ENCODE results near the gene FIGN.

The FIGN gene

GRCh38 chr2:163736433-163737189, 803 bp upstream of the FIGN start:
- no peak for DNase-seq

GRCh38 chr2:163734881-163735684, 725 bp downstream of the FIGN start:
- no peak for DNase-seq

GRCh38 chr2:163734401-163734800, 1.4 kb downstream of the FIGN start:
- no peak for DNase-seq

GRCh38 chr2:163733956-163734355, 1.9 kb downstream of the FIGN start:
- DNase-seq = no peak

GRCh38 chr2:163733301-163733938, 2.4 kb downstream of the FIGN start:
- no peak for DNase-seq

GRCh38 chr2:163732727-163733126, 3.1 kb downstream of the FIGN start:
- no peak for DNase-seq

GRCh38 chr2:163731735-163732134, 4.1 kb downstream of the FIGN start:
- DNase-seq = no peak

- no peak for DNase-seq
These were observed 5.3 kb downstream of the FIGN start for GRCh38 chr2:163730556-163730955.

GRCh38 chr2:163729636-163730273, 6.1 kb downstream of the FIGN start:
- DNase-seq = no peak

GRCh38 chr2:163723881-163724280, 11.9 kb downstream of the FIGN start:
- no peak for DNase-seq

GRCh38 chr2:163723348-163723747, 12.5 kb downstream of the FIGN start:
- no peak for DNase-seq

GRCh38 chr2:163719331-163719730, 16.5 kb downstream of the FIGN start:
- no peak for DNase-seq

GRCh38 chr2:163717993-163718680, 17.7 kb downstream of the FIGN start:
- DNase-seq = no peak

- no peak for DNase-seq
These were observed 18.3 kb downstream of the FIGN start for GRCh38 chr2:163717515-163717914.

- no peak for DNase-seq
These were observed 19.7 kb downstream of the FIGN start for GRCh38 chr2:163716101-163716500.

GRCh38 chr2:163715668-163716067, 20.1 kb downstream of the FIGN start:
- DNase-seq = no peak

GRCh38 chr2:163715199-163715598, 20.6 kb downstream of the FIGN start:
- DNase-seq = no peak

- no peak for DNase-seq
These were observed 22.1 kb downstream of the FIGN start for GRCh38 chr2:163713534-163714311.

- no peak for DNase-seq
These were observed 24.1 kb downstream of the FIGN start for GRCh38 chr2:163711699-163712098.

- no peak for DNase-seq
These were observed 24.6 kb downstream of the FIGN start for GRCh38 chr2:163711258-163711657.

- no peak for DNase-seq
These were observed 26.5 kb downstream of the FIGN start for GRCh38 chr2:163709270-163709669.

GRCh38 chr2:163708265-163708664, 27.5 kb downstream of the FIGN start:
- no peak for DNase-seq

Measured in central memory CD4-positive, alpha-beta T cell (primary cell).